ENCODE results near the gene MUC12. TPM values are rescaled to one million over a fixed set of nuclear protein-coding genes. Genes with fewer than 3 reads are reported as not detected.

Gene MUC12
- total RNA-seq, 4 donors from 2014 or later: 0.54 to 15.1 TPM; not detected in 2

DNA sequence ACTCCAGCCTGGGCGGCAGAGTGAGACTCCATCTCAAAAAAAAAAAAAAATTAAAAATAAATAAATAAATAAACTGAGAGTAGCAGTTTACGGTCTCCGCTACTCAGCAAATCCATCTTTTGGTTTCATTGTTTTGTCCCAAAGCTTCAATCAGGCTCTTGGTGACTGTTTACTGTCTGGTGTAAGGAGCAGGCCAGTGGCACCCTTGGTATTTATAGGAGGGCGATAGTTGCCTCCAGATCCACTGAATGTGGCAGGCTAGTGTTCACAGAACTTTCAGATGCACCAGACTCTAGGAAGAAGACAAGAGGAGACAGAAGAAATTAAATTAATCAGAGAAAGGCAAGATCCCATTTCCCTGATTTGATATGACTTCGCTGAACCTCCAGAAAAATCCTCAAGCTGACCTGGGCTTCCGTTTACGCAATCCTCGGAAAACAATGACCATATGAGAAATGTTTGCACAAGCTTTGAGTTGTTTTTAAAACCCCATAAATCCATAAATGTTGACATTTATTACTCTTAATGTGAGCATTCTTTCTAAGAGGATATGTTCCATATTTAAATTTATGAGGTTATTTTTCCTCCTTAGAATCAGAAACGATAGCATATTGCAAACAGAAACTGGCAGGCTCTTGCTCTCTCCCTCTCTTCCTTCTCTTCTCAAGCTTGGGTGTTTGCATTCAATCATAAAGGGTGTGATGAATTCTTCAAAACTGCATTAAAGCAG is 27.2 kb upstream of the MUC12 start:
- no peak overlapping the region for H3K4me3 ChIP-seq
- peaks cover 0 to 7% (median 0%) of the 10 kb centered on the region in 3 donors for H3K4me1 ChIP-seq
- H3K36me3 ChIP-seq: no peaks in the 10 kb centered on the region
- WGBS, 2 donors (ENCODE audit: low coverage in 1 of 2): 52 to 66% methylated on average over 8 of the region's 9 CpGs
- no peak overlapping the region for H3K27ac ChIP-seq
- peaks cover 50% of the 10 kb centered on the region for H3K27me3 ChIP-seq
- H3K9me3 ChIP-seq: peaks cover 0 to 18% (median 0%) of the 10 kb centered on the region in 3 donors
- no peak for ATAC-seq
- TF ChIP-seq, protein P1, sequence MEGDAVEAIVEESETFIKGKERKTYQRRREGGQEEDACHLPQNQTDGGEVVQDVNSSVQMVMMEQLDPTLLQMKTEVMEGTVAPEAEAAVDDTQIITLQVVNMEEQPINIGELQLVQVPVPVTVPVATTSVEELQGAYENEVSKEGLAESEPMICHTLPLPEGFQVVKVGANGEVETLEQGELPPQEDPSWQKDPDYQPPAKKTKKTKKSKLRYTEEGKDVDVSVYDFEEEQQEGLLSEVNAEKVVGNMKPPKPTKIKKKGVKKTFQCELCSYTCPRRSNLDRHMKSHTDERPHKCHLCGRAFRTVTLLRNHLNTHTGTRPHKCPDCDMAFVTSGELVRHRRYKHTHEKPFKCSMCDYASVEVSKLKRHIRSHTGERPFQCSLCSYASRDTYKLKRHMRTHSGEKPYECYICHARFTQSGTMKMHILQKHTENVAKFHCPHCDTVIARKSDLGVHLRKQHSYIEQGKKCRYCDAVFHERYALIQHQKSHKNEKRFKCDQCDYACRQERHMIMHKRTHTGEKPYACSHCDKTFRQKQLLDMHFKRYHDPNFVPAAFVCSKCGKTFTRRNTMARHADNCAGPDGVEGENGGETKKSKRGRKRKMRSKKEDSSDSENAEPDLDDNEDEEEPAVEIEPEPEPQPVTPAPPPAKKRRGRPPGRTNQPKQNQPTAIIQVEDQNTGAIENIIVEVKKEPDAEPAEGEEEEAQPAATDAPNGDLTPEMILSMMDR (IDR thresholded peaks at IDR 0.05): no peak
- no peak for TF ChIP-seq POLR2A (IDR thresholded peaks at IDR 0.05)
- TF ChIP-seq EP300 (IDR thresholded peaks at IDR 0.05): no peak
- no peak for TF ChIP-seq POLR2AphosphoS5 (IDR thresholded peaks at IDR 0.05)

- ATAC-seq: no peak
- WGBS, 2 donors (ENCODE audit: low coverage in 1 of 2): 85 to 93% methylated on average over 4 of the region's 5 CpGs
- H3K36me3 ChIP-seq: no peaks in the 10 kb centered on the region
- TF ChIP-seq EP300 (IDR thresholded peaks at IDR 0.05) (no peak), POLR2A (IDR thresholded peaks at IDR 0.05) (no peak), POLR2AphosphoS5 (IDR thresholded peaks at IDR 0.05) (no peak)
- TF ChIP-seq, protein P1 (IDR thresholded peaks at IDR 0.05): no peak
- H3K9me3 ChIP-seq: peaks cover 0 to 18% (median 0%) of the 10 kb centered on the region in 3 donors
- peaks cover 42% of the 10 kb centered on the region for H3K27me3 ChIP-seq
- H3K4me1 ChIP-seq: peaks cover 0 to 7% (median 0%) of the 10 kb centered on the region in 3 donors
- no peak overlapping the region for H3K27ac ChIP-seq
- no peak overlapping the region for H3K4me3 ChIP-seq
These were observed 25.7 kb upstream of the MUC12 start for GRCh38 chr7:100943693-100944092.

DNA sequence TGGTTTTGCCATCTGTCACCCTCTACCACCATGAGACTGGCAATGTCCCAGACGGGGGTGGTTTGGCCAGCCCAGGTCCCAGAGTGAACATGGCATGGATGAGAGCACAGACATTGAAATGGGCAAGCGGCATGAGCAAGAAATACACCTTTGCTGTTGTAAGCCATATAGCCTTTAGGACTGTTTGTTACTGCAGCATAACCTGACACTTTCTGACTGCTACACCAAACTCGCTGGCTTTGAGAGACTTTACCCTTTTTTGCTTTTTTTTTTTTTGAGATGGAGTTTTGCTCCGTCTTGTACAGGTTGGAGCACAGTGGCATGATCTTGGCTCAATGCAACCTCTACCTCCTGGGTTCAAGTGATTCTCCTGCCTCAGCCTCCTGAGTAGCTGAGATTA is 25.2 kb upstream of the MUC12 start:
- no peak for ATAC-seq
- WGBS, 2 donors (ENCODE audit: low coverage in 1 of 2): 64 to 85% methylated on average over 3 to 4 of the region's 4 CpGs
- no peak for TF ChIP-seq POLR2AphosphoS5 (IDR thresholded peaks at IDR 0.05)
- TF ChIP-seq, protein P1 (IDR thresholded peaks at IDR 0.05): no peak
- no peak for TF ChIP-seq POLR2A (IDR thresholded peaks at IDR 0.05)
- TF ChIP-seq EP300 (IDR thresholded peaks at IDR 0.05): no peak
- H3K36me3 ChIP-seq: no peaks in the 10 kb centered on the region
- H3K4me1 ChIP-seq: peaks cover 0 to 7% (median 0%) of the 10 kb centered on the region in 3 donors
- peaks cover 0 to 18% (median 0%) of the 10 kb centered on the region in 3 donors for H3K9me3 ChIP-seq
- peaks cover 46% of the 10 kb centered on the region for H3K27me3 ChIP-seq
- no peak overlapping the region for H3K4me3 ChIP-seq
- no peak overlapping the region for H3K27ac ChIP-seq

DNA sequence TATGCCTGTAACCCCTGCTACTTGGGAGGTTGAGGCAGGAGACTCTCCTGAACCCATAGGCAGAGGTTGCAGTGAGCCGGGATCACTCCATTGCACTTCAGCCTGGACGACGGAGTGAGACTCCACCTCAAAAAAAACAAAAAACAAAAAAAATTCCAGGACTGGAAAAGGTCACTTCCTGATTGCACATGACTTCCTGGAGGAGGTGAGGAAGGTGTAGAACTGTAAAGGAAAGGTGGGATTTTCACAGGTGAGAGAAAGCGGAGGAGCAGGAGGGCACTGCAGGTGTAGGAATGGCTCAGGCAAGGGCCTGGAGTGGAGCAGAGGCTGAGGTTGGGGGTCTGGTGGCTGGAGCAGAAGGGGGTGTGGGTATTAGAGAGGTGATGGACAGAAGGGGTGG is 23.3 kb upstream of the MUC12 start:
- peaks cover 0 to 7% (median 0%) of the 10 kb centered on the region in 3 donors for H3K4me1 ChIP-seq
- no peak for ATAC-seq
- peaks cover 56% of the 10 kb centered on the region for H3K27me3 ChIP-seq
- peaks cover 0 to 11% (median 0%) of the 10 kb centered on the region in 3 donors for H3K9me3 ChIP-seq
- no peak overlapping the region for H3K27ac ChIP-seq
- TF ChIP-seq POLR2AphosphoS5 (IDR thresholded peaks at IDR 0.05) (no peak), EP300 (IDR thresholded peaks at IDR 0.05) (no peak), POLR2A (IDR thresholded peaks at IDR 0.05) (no peak)
- TF ChIP-seq, protein P1 (IDR thresholded peaks at IDR 0.05): no peak
- 80 to 100% methylated on average over 3 of the region's 4 CpGs for WGBS, 2 donors (ENCODE audit: low coverage in 1 of 2)
- H3K36me3 ChIP-seq: no peaks in the 10 kb centered on the region
- no peak overlapping the region for H3K4me3 ChIP-seq

Measured in gastroesophageal sphincter (tissue), 4 donors.